Measurements from ENCODE around the gene UBP1. TPM values are rescaled to one million over a fixed set of nuclear protein-coding genes. Genes with fewer than 3 reads are reported as not detected.

UBP1 gene
- total RNA-seq, 1 experiment from 2014 or later, result 69.5 TPM

- no peaks in the 10 kb centered on the region for H3K79me2 ChIP-seq (ENCODE audit: insufficient read depth, low read length)
- ChIA-PET POLR2A (no interaction called here), RAD21 (ENCODE audit: low non-redundant PET in 1 of 2, low total read pairs in 2 of 2, uncharacterized antibody in 2 of 2, unreplicated experiment in 2 of 2) (no interaction called here), CTCF (no interaction called here)
- H3K9ac ChIP-seq (ENCODE audit: low read length), result no peak overlapping the region
- H3K9me2 ChIP-seq (ENCODE audit: insufficient read depth), result no peaks in the 10 kb centered on the region
- DNase-seq (ENCODE audit: low read depth, low spot score), result no peak
- H3K27ac ChIP-seq (ENCODE audit: low read depth, low read length), result no peak overlapping the region
- no peaks in the 10 kb centered on the region for H3K9me3 ChIP-seq (ENCODE audit: control insufficient read depth in 1 of 2, insufficient read depth in 1 of 2, low read depth in 1 of 2, low read length in 2 of 2)
- no peak overlapping the region for H2AFZ ChIP-seq (ENCODE audit: low read depth, low read length, poor library complexity, severe bottlenecking)
- H4K20me1 ChIP-seq (ENCODE audit: insufficient read depth), result no peaks in the 10 kb centered on the region
- TF ChIP-seq SP1 (IDR thresholded peaks at IDR 0.05; ENCODE audit: low read depth), result no peak
- TF ChIP-seq ZNF274 (IDR thresholded peaks at IDR 0.05; ENCODE audit: low read depth, low read length), result no peak
- TF ChIP-seq YY1 (IDR thresholded peaks at IDR 0.05; ENCODE audit: extremely low read depth, insufficient replicate concordance, low read depth, low read length), result no peak
- TF ChIP-seq EZH2 (IDR thresholded peaks at IDR 0.05), result no peak
- TF ChIP-seq, protein P1, sequence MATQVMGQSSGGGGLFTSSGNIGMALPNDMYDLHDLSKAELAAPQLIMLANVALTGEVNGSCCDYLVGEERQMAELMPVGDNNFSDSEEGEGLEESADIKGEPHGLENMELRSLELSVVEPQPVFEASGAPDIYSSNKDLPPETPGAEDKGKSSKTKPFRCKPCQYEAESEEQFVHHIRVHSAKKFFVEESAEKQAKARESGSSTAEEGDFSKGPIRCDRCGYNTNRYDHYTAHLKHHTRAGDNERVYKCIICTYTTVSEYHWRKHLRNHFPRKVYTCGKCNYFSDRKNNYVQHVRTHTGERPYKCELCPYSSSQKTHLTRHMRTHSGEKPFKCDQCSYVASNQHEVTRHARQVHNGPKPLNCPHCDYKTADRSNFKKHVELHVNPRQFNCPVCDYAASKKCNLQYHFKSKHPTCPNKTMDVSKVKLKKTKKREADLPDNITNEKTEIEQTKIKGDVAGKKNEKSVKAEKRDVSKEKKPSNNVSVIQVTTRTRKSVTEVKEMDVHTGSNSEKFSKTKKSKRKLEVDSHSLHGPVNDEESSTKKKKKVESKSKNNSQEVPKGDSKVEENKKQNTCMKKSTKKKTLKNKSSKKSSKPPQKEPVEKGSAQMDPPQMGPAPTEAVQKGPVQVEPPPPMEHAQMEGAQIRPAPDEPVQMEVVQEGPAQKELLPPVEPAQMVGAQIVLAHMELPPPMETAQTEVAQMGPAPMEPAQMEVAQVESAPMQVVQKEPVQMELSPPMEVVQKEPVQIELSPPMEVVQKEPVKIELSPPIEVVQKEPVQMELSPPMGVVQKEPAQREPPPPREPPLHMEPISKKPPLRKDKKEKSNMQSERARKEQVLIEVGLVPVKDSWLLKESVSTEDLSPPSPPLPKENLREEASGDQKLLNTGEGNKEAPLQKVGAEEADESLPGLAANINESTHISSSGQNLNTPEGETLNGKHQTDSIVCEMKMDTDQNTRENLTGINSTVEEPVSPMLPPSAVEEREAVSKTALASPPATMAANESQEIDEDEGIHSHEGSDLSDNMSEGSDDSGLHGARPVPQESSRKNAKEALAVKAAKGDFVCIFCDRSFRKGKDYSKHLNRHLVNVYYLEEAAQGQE (IDR thresholded peaks at IDR 0.05; ENCODE audit: low read depth), result no peak
- TF ChIP-seq ZFX (IDR thresholded peaks at IDR 0.05), result no peak
- no peak overlapping the region for H3K4me3 ChIP-seq (replicated peaks in 1 of 2; ENCODE audit: low read depth in 1 of 2, low read length in 2 of 2)
- peaks cover 0 to 8% of the 10 kb centered on the region in 2 experiments; a peak in 1 of 4 replicates for H3K4me1 ChIP-seq (ENCODE audit: control insufficient read depth in 1 of 2, insufficient read depth in 2 of 2, low read length in 2 of 2)
- H3K4me2 ChIP-seq (ENCODE audit: low read length), result no peak overlapping the region
- H3K27me3 ChIP-seq (ENCODE audit: insufficient read depth, low read length), result no peaks in the 10 kb centered on the region
- peak; percentile 24 for ATAC-seq
- peaks cover 12 to 26% of the 10 kb centered on the region in 2 experiments; a peak in 3 of 4 replicates for H3K36me3 ChIP-seq (ENCODE audit: control insufficient read depth in 1 of 2, insufficient read depth in 2 of 2, low read length in 2 of 2)
- BruUV-seq (replicated peaks), result no TSS peak
- intact Hi-C loops (cut with micrococcal nuclease), result no loop called here
Measured at GRCh38 chr3:33377931-33378330, 62.3 kb downstream of the UBP1 start.

DNA sequence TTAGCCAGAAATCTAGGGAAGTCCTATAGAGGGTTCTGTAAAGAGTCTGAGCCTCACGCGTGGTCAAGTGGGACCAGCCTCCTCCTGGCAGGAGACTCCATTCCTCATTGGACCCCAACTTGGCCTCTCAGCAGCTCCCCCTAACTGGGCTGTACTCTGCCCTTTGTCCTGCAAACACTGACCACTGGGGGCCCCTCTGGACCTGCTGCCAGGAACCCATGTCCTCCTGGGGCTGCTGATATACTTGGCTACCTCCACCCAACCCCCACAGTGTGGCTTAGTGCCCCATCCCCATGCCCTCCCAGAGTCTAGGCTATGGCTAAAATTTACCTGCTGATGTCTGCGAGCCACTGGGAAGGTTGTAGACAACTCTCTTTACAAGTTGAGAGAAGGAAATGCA, 62.7 kb downstream of the UBP1 start:
- Histone ChIP-seq H3K9me2 (ENCODE audit: insufficient read depth) (no peaks in the 10 kb centered on the region), H3K9me3 (ENCODE audit: control insufficient read depth in 1 of 2, insufficient read depth in 1 of 2, low read depth in 1 of 2, low read length in 2 of 2) (no peaks in the 10 kb centered on the region), H3K36me3 (ENCODE audit: control insufficient read depth in 1 of 2, insufficient read depth in 2 of 2, low read length in 2 of 2) (peaks cover 9 to 26% of the 10 kb centered on the region in 2 experiments; a peak in 3 of 4 replicates), H2AFZ (ENCODE audit: low read depth, low read length, poor library complexity, severe bottlenecking) (no peak overlapping the region), H3K4me2 (ENCODE audit: low read length) (no peak overlapping the region), H3K9ac (ENCODE audit: low read length) (no peak overlapping the region), H3K27ac (ENCODE audit: low read depth, low read length) (no peak overlapping the region), H4K20me1 (ENCODE audit: insufficient read depth) (no peaks in the 10 kb centered on the region), H3K4me3 (replicated peaks in 1 of 2; ENCODE audit: low read depth in 1 of 2, low read length in 2 of 2) (no peak overlapping the region), H3K4me1 (ENCODE audit: control insufficient read depth in 1 of 2, insufficient read depth in 2 of 2, low read length in 2 of 2) (peaks cover 0 to 12% of the 10 kb centered on the region in 2 experiments; a peak in 2 of 4 replicates), H3K79me2 (ENCODE audit: insufficient read depth, low read length) (no peaks in the 10 kb centered on the region), H3K27me3 (ENCODE audit: insufficient read depth, low read length) (no peaks in the 10 kb centered on the region)
- TF ChIP-seq POLR2A (IDR thresholded peaks at IDR 0.05; ENCODE audit: borderline replicate concordance, extremely low read depth, insufficient read depth, insufficient read length) (no peak), CTCF (IDR thresholded peaks at IDR 0.05 in 2 of 3, conservative IDR thresholded peaks at IDR 0.05 in 1 of 3; ENCODE audit: borderline replicate concordance in 1 of 3, insufficient read depth in 1 of 3, low read depth in 2 of 3, low read length in 2 of 3) (peak in 1 of 3 experiments; percentile 9; a peak in 1 of 6 replicates), JUND (IDR thresholded peaks at IDR 0.05) (no peak), SRF (IDR thresholded peaks at IDR 0.05; ENCODE audit: low read depth) (no peak), SIN3A (IDR thresholded peaks at IDR 0.05; ENCODE audit: low read depth) (no peak), RAD21 (IDR thresholded peaks at IDR 0.05; ENCODE audit: low read depth) (peak; percentile 28), ZFX (IDR thresholded peaks at IDR 0.05) (no peak)
- POLR2A ChIA-PET, result no interaction called here
- RAD21 ChIA-PET (ENCODE audit: low non-redundant PET in 1 of 2, low total read pairs in 2 of 2, uncharacterized antibody in 2 of 2, unreplicated experiment in 2 of 2), result no interaction called here
- DNase-seq (ENCODE audit: low read depth, low spot score) (no peak), ATAC-seq (peak; percentile 35)
- intact Hi-C loops (cut with micrococcal nuclease), result no loop called here
- BruUV-seq (replicated peaks), result no TSS peak
- CTCF ChIA-PET, result no interaction called here
